Measurements from ENCODE around the gene USP32. TPM values are rescaled to one million over a fixed set of nuclear protein-coding genes. Genes with fewer than 3 reads are reported as not detected.

USP32 gene
- total RNA-seq, 2 experiments from 2014 or later: 32.3 to 33.1 TPM

GRCh38 chr17:60135951-60136666 lies 255.8 kb downstream of the USP32 start:
- ChIA-PET CTCF (no interaction called here), POLR2A (interaction anchor here (0.6 to 1.0 kb wide), 2 partner anchors 428 to 1621 kb away, joined by 3 read pairs; partner anchors contain the start of gene VMP1)
- DNase-seq: no peak
- peaks cover 25% of the 10 kb centered on the region for H3K27me3 Mint-ChIP-seq
- H3K4me3 Mint-ChIP-seq: peak overlapping the region; percentile 90
- peaks cover 26% of the 10 kb centered on the region for H3K4me1 Mint-ChIP-seq
- peaks cover 11% of the 10 kb centered on the region for H3K36me3 Mint-ChIP-seq (ENCODE audit: low read depth)
- intact Hi-C loops (cut with DNase I, micrococcal nuclease): loop anchor here (1.0 to 5.0 kb wide), 5 partner anchors 58 to 914 kb away; partner anchors contain the start of genes HEATR6 (in 2 of the 2), BCAS3 (in 1 of the 2), GDPD1 (in 1 of the 2) and PPM1D (in 1 of the 2)
- H3K27ac Mint-ChIP-seq: peak overlapping the region; percentile 0
- no peak for ATAC-seq
- H3K9me3 Mint-ChIP-seq (ENCODE audit: low read depth): no peaks in the 10 kb centered on the region

- ATAC-seq: peak; percentile 98
- H3K27me3 Mint-ChIP-seq: peaks cover 19% of the 10 kb centered on the region
- peaks cover 13% of the 10 kb centered on the region for H3K36me3 Mint-ChIP-seq (ENCODE audit: low read depth)
- DNase-seq: peak; percentile 93
- H3K9me3 Mint-ChIP-seq (ENCODE audit: low read depth): no peaks in the 10 kb centered on the region
- H3K4me3 Mint-ChIP-seq: peak overlapping the region; percentile 90
- POLR2A ChIA-PET: interaction anchor here (0.6 kb wide), 1 partner anchor 1622 kb away, joined by 3 read pairs; no protein-coding TSS in a partner anchor
- CTCF ChIA-PET: no interaction called here
- H3K4me1 Mint-ChIP-seq: peaks cover 26% of the 10 kb centered on the region
- intact Hi-C loops (cut with DNase I, micrococcal nuclease): loop anchor here (1.0 to 5.0 kb wide), 5 partner anchors 57 to 913 kb away; partner anchors contain the start of genes HEATR6 (in 2 of the 2), BCAS3 (in 1 of the 2), GDPD1 (in 1 of the 2) and PPM1D (in 1 of the 2)
- H3K27ac Mint-ChIP-seq: peak overlapping the region; percentile 91
These were observed 256.6 kb downstream of the USP32 start for GRCh38 chr17:60135151-60135950.

GRCh38 chr17:60134396-60135150 lies 257.4 kb downstream of the USP32 start:
- H3K4me3 Mint-ChIP-seq: peak overlapping the region; percentile 90
- peaks cover 24% of the 10 kb centered on the region for H3K4me1 Mint-ChIP-seq
- peaks cover 14% of the 10 kb centered on the region for H3K27me3 Mint-ChIP-seq
- H3K9me3 Mint-ChIP-seq (ENCODE audit: low read depth): no peaks in the 10 kb centered on the region
- ChIA-PET POLR2A (no interaction called here), CTCF (no interaction called here)
- peak; percentile 50 for DNase-seq
- peak overlapping the region; percentile 91 for H3K27ac Mint-ChIP-seq
- peak; percentile 10 for ATAC-seq
- intact Hi-C loops (cut with DNase I, micrococcal nuclease): loop anchor here (1.0 to 5.0 kb wide), 5 partner anchors 56 to 912 kb away; partner anchors contain the start of genes HEATR6 (in 2 of the 2), BCAS3 (in 1 of the 2), GDPD1 (in 1 of the 2) and PPM1D (in 1 of the 2)
- H3K36me3 Mint-ChIP-seq (ENCODE audit: low read depth): peaks cover 13% of the 10 kb centered on the region

- CTCF ChIA-PET: no interaction called here
- H3K9me3 Mint-ChIP-seq (ENCODE audit: low read depth): no peaks in the 10 kb centered on the region
- POLR2A ChIA-PET: no interaction called here
- H3K4me1 Mint-ChIP-seq: peaks cover 15% of the 10 kb centered on the region
- peaks cover 13% of the 10 kb centered on the region for H3K36me3 Mint-ChIP-seq (ENCODE audit: low read depth)
- H3K27ac Mint-ChIP-seq: no peak overlapping the region
- intact Hi-C loops (cut with DNase I, micrococcal nuclease): no loop called here
- no peak overlapping the region for H3K4me3 Mint-ChIP-seq
- H3K27me3 Mint-ChIP-seq: no peaks in the 10 kb centered on the region
- DNase-seq (no peak), ATAC-seq (no peak)
These were observed 261.5 kb downstream of the USP32 start for GRCh38 chr17:60130466-60130865.

- no peak for ATAC-seq
- no peaks in the 10 kb centered on the region for H3K27me3 Mint-ChIP-seq
- H3K9me3 Mint-ChIP-seq (ENCODE audit: low read depth): no peaks in the 10 kb centered on the region
- ChIA-PET POLR2A (no interaction called here), CTCF (interaction anchor here (0.7 kb wide), 1 partner anchor 19 kb away, joined by 3 read pairs; no protein-coding TSS in a partner anchor)
- no peak overlapping the region for H3K27ac Mint-ChIP-seq
- H3K4me3 Mint-ChIP-seq: no peak overlapping the region
- peaks cover 11% of the 10 kb centered on the region for H3K36me3 Mint-ChIP-seq (ENCODE audit: low read depth)
- no peak for DNase-seq
- peaks cover 8% of the 10 kb centered on the region for H3K4me1 Mint-ChIP-seq
- intact Hi-C loops (cut with DNase I, micrococcal nuclease): no loop called here
These were observed 262.8 kb downstream of the USP32 start for GRCh38 chr17:60129164-60129563.

Other genes with a start within 250 kb of the USP32 start
- not detected for gene CA4, start 242.2 kb downstream of the USP32 start, total RNA-seq
- under 1 TPM; 0.32 to 0.58 TPM for gene CHCT1, start 30.4 kb upstream of the USP32 start, total RNA-seq
- 10 to 100 TPM; 21.4 to 28.8 TPM for gene APPBP2, start 134.1 kb upstream of the USP32 start, total RNA-seq
- 1 to 10 TPM; 9.3 to 9.7 TPM for gene PPM1D, start 208.1 kb upstream of the USP32 start, total RNA-seq

Data from activated CD4-positive, alpha-beta T cell treated with anti-CD3 and anti-CD28 coated beads for 36 hours (primary cell).